Neural cell (in vitro differentiated cells): ENCODE data around the gene ACE.

Source experiments
- EZH2 ChIP-seq: fragments of 200-600, 300-800 bp; shearing (Covaris generic), sonication (generic); IDR thresholded peaks from 2 replicates; pipeline ENCODE4 v1.6.1; 2014; ENCODE audit warnings: antibody characterized with exemption, low read length, borderline replicate concordance, mild to moderate bottlenecking; ENCODE audit not compliant: insufficient read depth, poor library complexity, severe bottlenecking
- POLR2AphosphoS5 ChIP-seq: IDR thresholded peaks from 2 replicates; pipeline ENCODE4 v1.6.1; 2012
- REST ChIP-seq: IDR thresholded peaks from 2 replicates; pipeline ENCODE4 v1.6.1; 2012; ENCODE audit warnings: borderline replicate concordance
- TAF1 ChIP-seq: IDR thresholded peaks from 2 replicates; pipeline ENCODE4 v1.6.1; 2012; ENCODE audit warnings: low read depth
- TF ChIP-seq, protein P1 (sequence below): fragments of 450-650 bp; IDR thresholded peaks from 2 replicates; pipeline ENCODE4 v1.5.1; 2014; ENCODE audit warnings: antibody characterized with exemption, mild to moderate bottlenecking, moderate library complexity; ENCODE audit not compliant: poor library complexity, severe bottlenecking

GRCh38 chr17:63451150-63451549 lies 25.7 kb upstream of the ACE start:
- TF ChIP-seq, protein P1, sequence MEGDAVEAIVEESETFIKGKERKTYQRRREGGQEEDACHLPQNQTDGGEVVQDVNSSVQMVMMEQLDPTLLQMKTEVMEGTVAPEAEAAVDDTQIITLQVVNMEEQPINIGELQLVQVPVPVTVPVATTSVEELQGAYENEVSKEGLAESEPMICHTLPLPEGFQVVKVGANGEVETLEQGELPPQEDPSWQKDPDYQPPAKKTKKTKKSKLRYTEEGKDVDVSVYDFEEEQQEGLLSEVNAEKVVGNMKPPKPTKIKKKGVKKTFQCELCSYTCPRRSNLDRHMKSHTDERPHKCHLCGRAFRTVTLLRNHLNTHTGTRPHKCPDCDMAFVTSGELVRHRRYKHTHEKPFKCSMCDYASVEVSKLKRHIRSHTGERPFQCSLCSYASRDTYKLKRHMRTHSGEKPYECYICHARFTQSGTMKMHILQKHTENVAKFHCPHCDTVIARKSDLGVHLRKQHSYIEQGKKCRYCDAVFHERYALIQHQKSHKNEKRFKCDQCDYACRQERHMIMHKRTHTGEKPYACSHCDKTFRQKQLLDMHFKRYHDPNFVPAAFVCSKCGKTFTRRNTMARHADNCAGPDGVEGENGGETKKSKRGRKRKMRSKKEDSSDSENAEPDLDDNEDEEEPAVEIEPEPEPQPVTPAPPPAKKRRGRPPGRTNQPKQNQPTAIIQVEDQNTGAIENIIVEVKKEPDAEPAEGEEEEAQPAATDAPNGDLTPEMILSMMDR: no peak
- TF ChIP-seq POLR2AphosphoS5 (no peak), EZH2 (no peak), REST (no peak), TAF1 (no peak)
